Central memory CD4-positive, alpha-beta T cell (primary cell): ENCODE measurements around the gene SLC25A45.

Source experiments
- DNase-seq: peaks from one replicate; pipeline ENCODE4 v3.0.0; 2022
- total RNA-seq, 3 experiments: gene quantifications; one replicate each; lab custom pipeline; 2026; lab: John Stamatoyannopoulos, UW

Gene SLC25A45
- 6.6 to 81.0 (median 9.3) reads per million in 3 experiments for total RNA-seq

GRCh38 chr11:65382033-65382803 lies at the start of gene SLC25A45:
Gene SLC25A45 (minus strand): TSS chr11:65382646. CDS start chr11:65381951, 695 bp downstream.
- DNase-seq, result peak; percentile 89

- peak; percentile 77 for DNase-seq
Observed at GRCh38 chr11:65431451-65432099, 49.1 kb upstream of the SLC25A45 start.

GRCh38 chr11:65430406-65431217 lies 48.2 kb upstream of the SLC25A45 start:
- peak; percentile 28 for DNase-seq

- peak; percentile 43 for DNase-seq
Observed at GRCh38 chr11:65429724-65430405, 47.4 kb upstream of the SLC25A45 start.

- no peak for DNase-seq
Observed at GRCh38 chr11:65429068-65429681, 46.7 kb upstream of the SLC25A45 start.

GRCh38 chr11:65428578-65429067 lies 46.2 kb upstream of the SLC25A45 start:
- peak; percentile 19 for DNase-seq

- DNase-seq, result peak; percentile 27
Observed at GRCh38 chr11:65427691-65428577, 45.5 kb upstream of the SLC25A45 start.

GRCh38 chr11:65426839-65427690 lies 44.6 kb upstream of the SLC25A45 start:
- peak; percentile 28 for DNase-seq

GRCh38 chr11:65425971-65426838 lies 43.8 kb upstream of the SLC25A45 start:
- DNase-seq, result peak; percentile 78

- DNase-seq, result peak; percentile 93
Observed at GRCh38 chr11:65425105-65425970, 42.9 kb upstream of the SLC25A45 start.

- DNase-seq, result peak; percentile 41
Observed at GRCh38 chr11:65424205-65425104, 42.0 kb upstream of the SLC25A45 start.

- peak; percentile 9 for DNase-seq
Observed at GRCh38 chr11:65423516-65424204, 41.2 kb upstream of the SLC25A45 start.

GRCh38 chr11:65422633-65423515 lies 40.4 kb upstream of the SLC25A45 start, which contains the start of gene NEAT1:
Gene NEAT1 (plus strand): TSS chr11:65422798.
- peak; percentile 82 for DNase-seq

GRCh38 chr11:65421794-65422632 lies 39.6 kb upstream of the SLC25A45 start:
- peak; percentile 77 for DNase-seq
